Measurements from ENCODE around the gene EGLN2. TPM values are rescaled to one million over a fixed set of nuclear protein-coding genes. Genes with fewer than 3 reads are reported as not detected.

Gene EGLN2
- total and polyA plus RNA-seq, 2 of the 4 experiments (the other 2 are of a cell fraction): 54.1 to 60.2 TPM

DNA sequence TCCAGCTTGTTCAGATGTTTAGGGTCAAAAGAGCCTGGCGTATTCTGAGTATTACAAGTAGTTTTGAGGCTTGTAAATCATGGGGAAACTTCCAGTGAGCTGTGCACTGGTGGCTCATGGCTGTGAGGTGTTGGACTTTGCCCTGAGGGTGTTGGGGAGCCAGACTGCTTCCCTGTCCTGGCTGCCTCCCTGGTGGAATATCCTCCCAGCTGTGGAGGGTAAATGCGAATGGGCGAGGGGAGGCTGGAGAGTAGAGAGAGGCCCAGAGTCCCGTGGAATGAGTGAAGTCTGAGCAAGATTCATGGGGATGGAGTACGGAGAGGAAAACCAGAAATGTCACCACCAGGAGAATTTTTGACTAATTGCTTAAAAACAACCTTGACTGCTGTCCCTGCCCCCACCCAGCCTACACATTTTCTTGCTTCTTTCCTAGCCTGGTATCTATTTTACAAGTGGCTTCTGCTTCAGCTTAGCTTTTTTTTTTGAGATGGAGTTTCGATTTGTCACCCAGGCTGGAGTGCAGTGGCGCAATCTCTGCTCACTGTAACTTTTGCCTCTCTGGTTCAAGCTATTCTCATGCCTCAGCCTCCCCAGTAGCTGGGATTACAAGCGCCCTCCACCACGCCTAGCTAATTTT, 44.3 kb upstream of the EGLN2 start:
- in situ Hi-C loops (cut with MboI; ENCODE audit: low sequenced_read_pairs) (no loop called here), dilution Hi-C loops (cut with HindIII; ENCODE audit: low sequenced_read_pairs, unreplicated experiment) (no loop called here), intact Hi-C loops (cut with micrococcal nuclease) (loop anchor here (5.0 kb wide), 1 partner anchor 43 kb away; the partner anchor contains the start of gene EGLN2)
- Histone ChIP-seq H4K5ac (ENCODE audit: low read depth, low read length) (no peak overlapping the region), H3K18ac (ENCODE audit: low read depth, low read length) (no peak overlapping the region), H3K4me3 (ENCODE audit: insufficient read depth, low read depth, low read length) (no peak overlapping the region), H4K91ac (ENCODE audit: insufficient read depth, low read depth, low read length) (no peak overlapping the region), H3K79me1 (ENCODE audit: low read depth in 1 of 2, low read length in 2 of 2) (peaks cover 25 to 53% of the 10 kb centered on the region in 2 experiments), H3K4me1 (ENCODE audit: control insufficient read depth, insufficient read depth, low read length) (peaks cover 4% of the 10 kb centered on the region), H2BK120ac (ENCODE audit: low read depth, low read length) (no peak overlapping the region), H2BK20ac (ENCODE audit: low read depth, low read length) (no peak overlapping the region), H3K23ac (ENCODE audit: low read depth, low read length) (no peak overlapping the region), H3K27me3 (ENCODE audit: control insufficient read depth, insufficient read depth, low read length) (no peaks in the 10 kb centered on the region), H2AFZ (replicated peaks; ENCODE audit: low read length, poor library complexity) (no peak overlapping the region), H3K9ac (ENCODE audit: low read depth, low read length) (0 out of 2 replicates have a peak overlapping the region, but pooled peaks have one; percentile 10), H3K9me3 (ENCODE audit: control insufficient read depth, insufficient read depth, low read length) (no peaks in the 10 kb centered on the region), H4K20me1 (ENCODE audit: insufficient read depth, low read length) (peaks cover 35% of the 10 kb centered on the region), H3K36me3 (ENCODE audit: control insufficient read depth, insufficient read depth, low read length) (peaks cover 38% of the 10 kb centered on the region), H3K27ac (ENCODE audit: insufficient read depth, low read length) (peak overlapping the region; percentile 40), H2AK9ac (replicated peaks; ENCODE audit: low read depth, low read length, poor library complexity) (no peak overlapping the region), H2BK5ac (ENCODE audit: low read depth, low read length, poor library complexity, severe bottlenecking) (no peak overlapping the region), H3K4ac (ENCODE audit: low read depth, low read length) (no peak overlapping the region), H3K56ac (ENCODE audit: extremely low read depth, insufficient read depth, low read length) (no peak overlapping the region), H2AK5ac (ENCODE audit: low read depth, low read length) (no peak overlapping the region), H2BK15ac (ENCODE audit: low read depth, low read length) (no peak overlapping the region), H3K9me1 (ENCODE audit: insufficient read depth, low read length) (peaks cover 13% of the 10 kb centered on the region; the same call in 1 of the 2 replicates), H3K14ac (replicated peaks; ENCODE audit: low read depth, low read length) (no peak overlapping the region), H4K8ac (ENCODE audit: low read depth in 2 of 2, low read length in 2 of 2) (no peak overlapping the region), H3K4me2 (ENCODE audit: low read depth, low read length) (peak overlapping the region; percentile 18; the same call in 1 of the 2 replicates)
- DNase-seq (peak; percentile 19), ATAC-seq (ENCODE audit: low read depth) (no peak)
- ChIA-PET POLR2A (ENCODE audit: unreplicated experiment) (interaction anchor here (0.6 kb wide), 2 partner anchors 45 to 51 kb away, joined by 4 to 6 read pairs; partner anchors contain the start of gene EGLN2), CTCF (no interaction called here)
- no CpG with 5 or more reads among the region's 9 CpGs for WGBS, 2 experiments (ENCODE audit: extremely low coverage in 2 of 2, insufficient read length in 1 of 2)
- no TSS peak for BruUV-seq (replicated peaks)
- TF ChIP-seq, protein P1, sequence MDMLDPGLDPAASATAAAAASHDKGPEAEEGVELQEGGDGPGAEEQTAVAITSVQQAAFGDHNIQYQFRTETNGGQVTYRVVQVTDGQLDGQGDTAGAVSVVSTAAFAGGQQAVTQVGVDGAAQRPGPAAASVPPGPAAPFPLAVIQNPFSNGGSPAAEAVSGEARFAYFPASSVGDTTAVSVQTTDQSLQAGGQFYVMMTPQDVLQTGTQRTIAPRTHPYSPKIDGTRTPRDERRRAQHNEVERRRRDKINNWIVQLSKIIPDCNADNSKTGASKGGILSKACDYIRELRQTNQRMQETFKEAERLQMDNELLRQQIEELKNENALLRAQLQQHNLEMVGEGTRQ (IDR thresholded peaks at IDR 0.05; ENCODE audit: low read depth, low read length): no peak
- peak; percentile 56 for TF ChIP-seq CEBPB (IDR thresholded peaks at IDR 0.05; ENCODE audit: low read depth, low read length)
